ENCODE results near the gene SAMD1.
A peak's percentile ranks its signal among the peaks of the same experiment; 100 is the strongest.

SAMD1 gene

GRCh38 chr19:14119644-14120496 is 29.3 kb upstream of the SAMD1 start:
- H2AFZ ChIP-seq (ENCODE audit: low read length, unreplicated experiment): no peak overlapping the region
- H3K27ac ChIP-seq (ENCODE audit: low read depth, low read length): peak overlapping the region; percentile 89; the same call in 1 of the 2 replicates
- peaks cover 25% of the 10 kb centered on the region for H3K79me2 ChIP-seq (ENCODE audit: control insufficient read depth, insufficient read depth, low read length, unreplicated experiment)
- H3K27me3 ChIP-seq (ENCODE audit: insufficient read depth, low read length): no peaks in the 10 kb centered on the region
- no peaks in the 10 kb centered on the region for H3K36me3 ChIP-seq (ENCODE audit: insufficient read depth, low read length)
- peaks cover 17% of the 10 kb centered on the region for H3K4me1 ChIP-seq (ENCODE audit: control insufficient read depth, insufficient read depth, low read length, unreplicated experiment)
- H3K4me3 ChIP-seq (ENCODE audit: low read depth, low read length): no peak overlapping the region

GRCh38 chr19:14119146-14119545 is 28.6 kb upstream of the SAMD1 start:
- Histone ChIP-seq H3K4me3 (ENCODE audit: low read depth, low read length) (peak overlapping the region; percentile 68), H3K27me3 (ENCODE audit: insufficient read depth, low read length) (no peaks in the 10 kb centered on the region), H3K4me1 (ENCODE audit: control insufficient read depth, insufficient read depth, low read length, unreplicated experiment) (peaks cover 17% of the 10 kb centered on the region), H3K27ac (ENCODE audit: low read depth, low read length) (peak overlapping the region; percentile 89), H3K36me3 (ENCODE audit: insufficient read depth, low read length) (no peaks in the 10 kb centered on the region), H2AFZ (ENCODE audit: low read length, unreplicated experiment) (no peak overlapping the region), H3K79me2 (ENCODE audit: control insufficient read depth, insufficient read depth, low read length, unreplicated experiment) (peaks cover 31% of the 10 kb centered on the region)

GRCh38 chr19:14118165-14119051 is 27.9 kb upstream of the SAMD1 start:
- no peaks in the 10 kb centered on the region for H3K27me3 ChIP-seq (ENCODE audit: insufficient read depth, low read length)
- peaks cover 23% of the 10 kb centered on the region for H3K4me1 ChIP-seq (ENCODE audit: control insufficient read depth, insufficient read depth, low read length, unreplicated experiment)
- no peaks in the 10 kb centered on the region for H3K36me3 ChIP-seq (ENCODE audit: insufficient read depth, low read length)
- H3K4me3 ChIP-seq (ENCODE audit: low read depth, low read length): peak overlapping the region; percentile 68
- H3K27ac ChIP-seq (ENCODE audit: low read depth, low read length): peak overlapping the region; percentile 89
- H2AFZ ChIP-seq (ENCODE audit: low read length, unreplicated experiment): peak overlapping the region; percentile 4
- H3K79me2 ChIP-seq (ENCODE audit: control insufficient read depth, insufficient read depth, low read length, unreplicated experiment): peaks cover 39% of the 10 kb centered on the region

- Histone ChIP-seq H3K27ac (ENCODE audit: low read depth, low read length) (peak within 1 kb of the TSS; percentile 89), H3K79me2 (ENCODE audit: control insufficient read depth, insufficient read depth, low read length, unreplicated experiment) (peaks cover 45% of the 10 kb centered on the region), H3K27me3 (ENCODE audit: insufficient read depth, low read length) (no peaks in the 10 kb centered on the region), H2AFZ (ENCODE audit: low read length, unreplicated experiment) (peak within 1 kb of the TSS; percentile 4), H3K36me3 (ENCODE audit: insufficient read depth, low read length) (no peaks in the 10 kb centered on the region), H3K4me3 (ENCODE audit: low read depth, low read length) (peak within 1 kb of the TSS; percentile 96), H3K4me1 (ENCODE audit: control insufficient read depth, insufficient read depth, low read length, unreplicated experiment) (peaks cover 30% of the 10 kb centered on the region)
Observed at GRCh38 chr19:14117668-14118164, 27.2 kb upstream of the SAMD1 start, which contains the start of gene PRKACA. TSS of gene PRKACA (minus strand) at chr19:14117762. CDS start at chr19:14117547, 215 bp downstream.

GRCh38 chr19:14116918-14117578 is 26.5 kb upstream of the SAMD1 start:
- Histone ChIP-seq H3K27me3 (ENCODE audit: insufficient read depth, low read length) (no peaks in the 10 kb centered on the region), H3K4me1 (ENCODE audit: control insufficient read depth, insufficient read depth, low read length, unreplicated experiment) (peaks cover 36% of the 10 kb centered on the region), H3K27ac (ENCODE audit: low read depth, low read length) (peak overlapping the region; percentile 48; the same call in 1 of the 2 replicates), H3K79me2 (ENCODE audit: control insufficient read depth, insufficient read depth, low read length, unreplicated experiment) (peaks cover 50% of the 10 kb centered on the region), H3K36me3 (ENCODE audit: insufficient read depth, low read length) (no peaks in the 10 kb centered on the region), H2AFZ (ENCODE audit: low read length, unreplicated experiment) (no peak overlapping the region), H3K4me3 (ENCODE audit: low read depth, low read length) (peak overlapping the region; percentile 96)

- Histone ChIP-seq H2AFZ (ENCODE audit: low read length, unreplicated experiment) (no peak overlapping the region), H3K27ac (ENCODE audit: low read depth, low read length) (peak overlapping the region; percentile 48; the same call in 1 of the 2 replicates), H3K4me1 (ENCODE audit: control insufficient read depth, insufficient read depth, low read length, unreplicated experiment) (peaks cover 38% of the 10 kb centered on the region), H3K27me3 (ENCODE audit: insufficient read depth, low read length) (no peaks in the 10 kb centered on the region), H3K36me3 (ENCODE audit: insufficient read depth, low read length) (no peaks in the 10 kb centered on the region), H3K79me2 (ENCODE audit: control insufficient read depth, insufficient read depth, low read length, unreplicated experiment) (peaks cover 55% of the 10 kb centered on the region), H3K4me3 (ENCODE audit: low read depth, low read length) (peak overlapping the region; percentile 96)
Observed at GRCh38 chr19:14116525-14116917, 26.0 kb upstream of the SAMD1 start.

- H3K36me3 ChIP-seq (ENCODE audit: insufficient read depth, low read length): no peaks in the 10 kb centered on the region
- H3K27me3 ChIP-seq (ENCODE audit: insufficient read depth, low read length): no peaks in the 10 kb centered on the region
- peak overlapping the region; percentile 96 for H3K4me3 ChIP-seq (ENCODE audit: low read depth, low read length)
- H3K79me2 ChIP-seq (ENCODE audit: control insufficient read depth, insufficient read depth, low read length, unreplicated experiment): peaks cover 60% of the 10 kb centered on the region
- H3K27ac ChIP-seq (ENCODE audit: low read depth, low read length): peak overlapping the region; percentile 55
- peaks cover 38% of the 10 kb centered on the region for H3K4me1 ChIP-seq (ENCODE audit: control insufficient read depth, insufficient read depth, low read length, unreplicated experiment)
- no peak overlapping the region for H2AFZ ChIP-seq (ENCODE audit: low read length, unreplicated experiment)
Observed at GRCh38 chr19:14115756-14116155, 25.2 kb upstream of the SAMD1 start.

GRCh38 chr19:14114854-14115253 is 24.3 kb upstream of the SAMD1 start:
- Histone ChIP-seq H3K27me3 (ENCODE audit: insufficient read depth, low read length) (no peaks in the 10 kb centered on the region), H2AFZ (ENCODE audit: low read length, unreplicated experiment) (no peak overlapping the region), H3K4me3 (ENCODE audit: low read depth, low read length) (no peak overlapping the region), H3K79me2 (ENCODE audit: control insufficient read depth, insufficient read depth, low read length, unreplicated experiment) (peaks cover 63% of the 10 kb centered on the region), H3K36me3 (ENCODE audit: insufficient read depth, low read length) (no peaks in the 10 kb centered on the region), H3K4me1 (ENCODE audit: control insufficient read depth, insufficient read depth, low read length, unreplicated experiment) (peaks cover 38% of the 10 kb centered on the region), H3K27ac (ENCODE audit: low read depth, low read length) (no peak overlapping the region)

GRCh38 chr19:14114439-14114838 is 23.9 kb upstream of the SAMD1 start:
- H3K27ac ChIP-seq (ENCODE audit: low read depth, low read length): no peak overlapping the region
- H3K4me3 ChIP-seq (ENCODE audit: low read depth, low read length): no peak overlapping the region
- no peak overlapping the region for H2AFZ ChIP-seq (ENCODE audit: low read length, unreplicated experiment)
- H3K27me3 ChIP-seq (ENCODE audit: insufficient read depth, low read length): no peaks in the 10 kb centered on the region
- no peaks in the 10 kb centered on the region for H3K36me3 ChIP-seq (ENCODE audit: insufficient read depth, low read length)
- peaks cover 38% of the 10 kb centered on the region for H3K4me1 ChIP-seq (ENCODE audit: control insufficient read depth, insufficient read depth, low read length, unreplicated experiment)
- H3K79me2 ChIP-seq (ENCODE audit: control insufficient read depth, insufficient read depth, low read length, unreplicated experiment): peaks cover 63% of the 10 kb centered on the region

Measured in ACC112 (cell line).